PC-3 (cell line): ENCODE data around the gene ASTN2.

Source experiments
- EZH2 ChIP-seq: fragments of 300-600 bp; sonication (generic); IDR thresholded peaks from one replicate; pipeline ENCODE4 v1.6.1; 2017; ENCODE audit warnings: antibody characterized with exemption, mild to moderate bottlenecking, low read length; ENCODE audit not compliant: unreplicated experiment
- TF ChIP-seq, protein P1 (sequence below): fragments of 300-600 bp; sonication (generic); conservative IDR thresholded peaks from 2 replicates; pipeline ENCODE4 v1.5.1; 2017; ENCODE audit warnings: antibody characterized with exemption, low read depth, mild to moderate bottlenecking, low read length

DNA sequence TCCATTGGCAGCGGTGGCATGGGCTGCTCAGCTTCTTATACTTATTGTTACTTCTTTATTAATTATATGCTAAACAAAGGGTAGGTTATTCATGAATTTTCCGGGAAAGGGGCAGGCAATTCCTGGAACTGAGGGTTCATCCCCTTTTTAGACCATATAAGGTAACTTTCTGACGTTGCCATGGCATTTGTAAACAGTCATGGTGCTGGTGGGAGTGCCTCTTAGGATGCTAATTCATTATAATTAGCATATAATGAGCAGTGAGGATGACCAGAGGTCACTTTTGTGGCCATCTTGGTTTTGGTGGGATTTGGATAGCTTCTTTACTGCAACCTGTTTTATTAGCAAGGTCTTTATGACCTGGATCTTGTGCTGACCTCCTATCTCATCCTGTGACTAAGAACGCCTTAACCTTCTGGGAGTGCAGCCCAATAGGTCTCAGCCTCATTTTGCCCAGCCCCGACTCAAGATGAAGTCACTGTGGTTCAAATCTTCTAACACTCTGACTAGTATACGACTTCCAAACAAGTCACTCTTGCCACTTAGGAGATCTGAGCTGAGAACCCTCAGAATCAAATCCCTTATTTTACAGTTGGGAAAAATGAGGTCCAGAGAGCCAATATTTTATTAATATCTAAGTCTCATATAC lies 490.3 kb downstream of the ASTN2 start:
- TF ChIP-seq, protein P1, sequence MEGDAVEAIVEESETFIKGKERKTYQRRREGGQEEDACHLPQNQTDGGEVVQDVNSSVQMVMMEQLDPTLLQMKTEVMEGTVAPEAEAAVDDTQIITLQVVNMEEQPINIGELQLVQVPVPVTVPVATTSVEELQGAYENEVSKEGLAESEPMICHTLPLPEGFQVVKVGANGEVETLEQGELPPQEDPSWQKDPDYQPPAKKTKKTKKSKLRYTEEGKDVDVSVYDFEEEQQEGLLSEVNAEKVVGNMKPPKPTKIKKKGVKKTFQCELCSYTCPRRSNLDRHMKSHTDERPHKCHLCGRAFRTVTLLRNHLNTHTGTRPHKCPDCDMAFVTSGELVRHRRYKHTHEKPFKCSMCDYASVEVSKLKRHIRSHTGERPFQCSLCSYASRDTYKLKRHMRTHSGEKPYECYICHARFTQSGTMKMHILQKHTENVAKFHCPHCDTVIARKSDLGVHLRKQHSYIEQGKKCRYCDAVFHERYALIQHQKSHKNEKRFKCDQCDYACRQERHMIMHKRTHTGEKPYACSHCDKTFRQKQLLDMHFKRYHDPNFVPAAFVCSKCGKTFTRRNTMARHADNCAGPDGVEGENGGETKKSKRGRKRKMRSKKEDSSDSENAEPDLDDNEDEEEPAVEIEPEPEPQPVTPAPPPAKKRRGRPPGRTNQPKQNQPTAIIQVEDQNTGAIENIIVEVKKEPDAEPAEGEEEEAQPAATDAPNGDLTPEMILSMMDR: no peak
- no peak for TF ChIP-seq EZH2
